Bronchial epithelial cell (primary cell): ENCODE data around the gene SLC24A3. TPM values are rescaled to one million over a fixed set of nuclear protein-coding genes. Genes with fewer than 3 reads are reported as not detected.

Experiments used
- DNase-seq: peaks from one replicate; pipeline ENCODE4 v3.0.0-alpha.2; 2010; ENCODE audit warnings: low read depth
- FAIRE-seq: peaks from 2 replicates; lab custom pipeline; 2011; peaks lifted over from hg19 to GRCh38; lab: Jason Lieb, UNC
- H3K27me3 ChIP-seq: 2 replicates; pipeline ENCODE4 v1.5.1; 2011; ENCODE audit warnings: low read length; ENCODE audit not compliant: control insufficient read depth, insufficient read depth
- H3K36me3 ChIP-seq: 2 replicates; pipeline ENCODE4 v1.5.1; 2011; ENCODE audit warnings: low read length; ENCODE audit not compliant: control insufficient read depth, insufficient read depth
- H3K4me3 ChIP-seq: 2 replicates; pipeline ENCODE4 v1.5.1; 2011; ENCODE audit warnings: mild to moderate bottlenecking, low read depth, low read length, control low read depth
- total RNA-seq: library from RNA; depleted of rRNA; stranded (reverse); fragments of >200 nt; gene quantifications from 2 replicates; pipeline ENCODE4 v1.2.1, GENCODE V29; 2014
- TF ChIP-seq, protein P1 (sequence below): IDR thresholded peaks from 2 replicates; pipeline ENCODE4 v1.5.1; 2011; ENCODE audit warnings: mild to moderate bottlenecking, moderate library complexity, low read length, control low read depth, inconsistent platforms; ENCODE audit not compliant: insufficient read depth, severe bottlenecking

Gene SLC24A3
- total RNA-seq, 1 donor from 2014 or later: under 0.01 TPM

GRCh38 chr20:19756761-19757486 lies 544.5 kb downstream of the SLC24A3 start:
- TF ChIP-seq, protein P1, sequence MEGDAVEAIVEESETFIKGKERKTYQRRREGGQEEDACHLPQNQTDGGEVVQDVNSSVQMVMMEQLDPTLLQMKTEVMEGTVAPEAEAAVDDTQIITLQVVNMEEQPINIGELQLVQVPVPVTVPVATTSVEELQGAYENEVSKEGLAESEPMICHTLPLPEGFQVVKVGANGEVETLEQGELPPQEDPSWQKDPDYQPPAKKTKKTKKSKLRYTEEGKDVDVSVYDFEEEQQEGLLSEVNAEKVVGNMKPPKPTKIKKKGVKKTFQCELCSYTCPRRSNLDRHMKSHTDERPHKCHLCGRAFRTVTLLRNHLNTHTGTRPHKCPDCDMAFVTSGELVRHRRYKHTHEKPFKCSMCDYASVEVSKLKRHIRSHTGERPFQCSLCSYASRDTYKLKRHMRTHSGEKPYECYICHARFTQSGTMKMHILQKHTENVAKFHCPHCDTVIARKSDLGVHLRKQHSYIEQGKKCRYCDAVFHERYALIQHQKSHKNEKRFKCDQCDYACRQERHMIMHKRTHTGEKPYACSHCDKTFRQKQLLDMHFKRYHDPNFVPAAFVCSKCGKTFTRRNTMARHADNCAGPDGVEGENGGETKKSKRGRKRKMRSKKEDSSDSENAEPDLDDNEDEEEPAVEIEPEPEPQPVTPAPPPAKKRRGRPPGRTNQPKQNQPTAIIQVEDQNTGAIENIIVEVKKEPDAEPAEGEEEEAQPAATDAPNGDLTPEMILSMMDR: no peak
- Histone ChIP-seq H3K27me3 (no peaks in the 10 kb centered on the region), H3K36me3 (no peaks in the 10 kb centered on the region), H3K4me3 (peak overlapping the region; percentile 57)
- DNase-seq (no peak), FAIRE-seq (no peak)

- DNase-seq (peak; percentile 83), FAIRE-seq (no peak)
- TF ChIP-seq, protein P1: no peak
- Histone ChIP-seq H3K27me3 (no peaks in the 10 kb centered on the region), H3K36me3 (no peaks in the 10 kb centered on the region), H3K4me3 (peak overlapping the region; percentile 57)
These were observed 545.2 kb downstream of the SLC24A3 start for GRCh38 chr20:19757487-19758132.

DNA sequence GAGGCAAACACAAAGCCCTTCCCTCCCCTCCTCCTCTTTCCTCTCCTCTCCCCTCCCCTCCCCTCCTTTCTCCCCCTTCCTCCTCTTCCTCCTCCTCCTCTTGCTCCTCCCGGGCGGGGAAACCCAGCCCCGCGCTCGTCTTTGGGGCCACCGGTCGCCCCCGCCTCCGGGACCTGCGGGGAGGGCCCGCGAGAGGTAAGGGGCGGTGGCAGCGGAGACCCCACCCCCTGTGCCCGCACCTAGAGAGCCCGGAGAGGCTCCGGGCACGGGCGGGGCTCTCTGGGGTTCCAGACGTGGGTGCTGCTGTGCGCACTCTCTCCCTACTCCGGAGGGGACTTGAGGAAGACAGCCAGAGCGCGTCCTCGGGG lies 545.7 kb downstream of the SLC24A3 start, which contains the start of gene RIN2:
Gene RIN2, plus strand, starts transcription at position 126 of the 368 bp plus-strand sequence. CDS start 131,344 bp downstream, outside the sequence.
- no peak for FAIRE-seq
- Histone ChIP-seq H3K36me3 (no peaks in the 10 kb centered on the region), H3K4me3 (peak within 1 kb of the TSS; percentile 57), H3K27me3 (no peaks in the 10 kb centered on the region)
- TF ChIP-seq, protein P1: no peak
- no peak for DNase-seq

- peak; percentile 32 for DNase-seq
- peak overlapping the region; percentile 57 for H3K4me3 ChIP-seq
- TF ChIP-seq, protein P1: no peak
- H3K36me3 ChIP-seq: no peaks in the 10 kb centered on the region
- H3K27me3 ChIP-seq: no peaks in the 10 kb centered on the region
- FAIRE-seq: no peak
These were observed 546.3 kb downstream of the SLC24A3 start for GRCh38 chr20:19758501-19759331.

DNA sequence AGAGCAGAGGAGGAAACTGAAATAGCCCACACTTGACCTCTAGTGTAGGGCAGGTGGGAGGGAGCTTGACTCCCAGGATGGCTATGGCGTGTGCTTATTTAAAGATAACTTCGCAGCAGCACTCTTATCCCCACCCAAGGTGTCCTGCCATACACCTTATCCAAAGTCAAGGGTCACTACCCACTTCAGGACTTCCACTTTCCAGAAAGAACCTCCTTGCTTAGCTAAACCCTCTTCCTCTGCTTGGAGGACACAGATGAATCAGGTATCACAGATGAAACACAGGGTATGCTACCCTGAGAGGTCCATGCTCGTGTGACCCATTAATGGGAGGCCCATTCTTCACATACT lies 547.9 kb downstream of the SLC24A3 start:
- Histone ChIP-seq H3K36me3 (no peaks in the 10 kb centered on the region), H3K4me3 (no peak overlapping the region), H3K27me3 (no peaks in the 10 kb centered on the region)
- DNase-seq (no peak), FAIRE-seq (no peak)
- TF ChIP-seq, protein P1: no peak
